ENCODE results near the gene PRR13. TPM values are rescaled to one million over a fixed set of nuclear protein-coding genes. Genes with fewer than 3 reads are reported as not detected.

The PRR13 gene
- total and polyA plus RNA-seq, 2 donors (not counting 3 experiments of a cell fraction or from before 2014, with no cell fraction given): 68.9 to 139 TPM

GRCh38 chr12:53468282-53468681, 26.7 kb downstream of the PRR13 start:
- no TSS peak for BruUV-seq (replicated peaks)
- dilution Hi-C loops (cut with MboI; ENCODE audit: extremely low pct_ligation_motif_present, low sequenced_read_pairs): no loop called here

More at GRCh38 chr12:53468282-53468681, 26.7 kb downstream of the PRR13 start:
- no peak overlapping the region for H3K4me3 ChIP-seq (replicated peaks in 1 of 3; ENCODE audit: insufficient read depth in 1 of 3, low read depth in 1 of 3, low read length in 3 of 3)
- H3K4me1 ChIP-seq (ENCODE audit: control insufficient read depth, extremely low read depth, insufficient read depth, low read length): no peaks in the 10 kb centered on the region
- no peak for FAIRE-seq
- POLR2A ChIA-PET: no interaction called here
- no peaks in the 10 kb centered on the region for H3K9me1 ChIP-seq (replicated peaks; ENCODE audit: control insufficient read depth, extremely low read depth, insufficient read depth, low read length)
- TF ChIP-seq POLR2A (IDR thresholded peaks at IDR 0.05; ENCODE audit: low read depth, low read length) (no peak), GATA2 (IDR thresholded peaks at IDR 0.05; ENCODE audit: insufficient read depth, insufficient read length, low read depth, low read length) (no peak), POLR2AphosphoS5 (IDR thresholded peaks at IDR 0.05; ENCODE audit: insufficient read depth, low read depth, low read length) (peak; percentile 25), MAX (IDR thresholded peaks at IDR 0.05; ENCODE audit: insufficient read depth, insufficient read length) (no peak), JUN (IDR thresholded peaks at IDR 0.05; ENCODE audit: borderline replicate concordance, insufficient read depth, insufficient read length, low read depth) (no peak), FOS (IDR thresholded peaks at IDR 0.05; ENCODE audit: borderline replicate concordance, insufficient read depth, low read length) (no peak), CTCF (IDR thresholded peaks at IDR 0.05; ENCODE audit: extremely low read depth in 1 of 2, insufficient read depth in 1 of 2, low read depth in 1 of 2, low read length in 2 of 2) (no peak), EZH2 (IDR thresholded peaks at IDR 0.05; ENCODE audit: borderline replicate concordance, low read depth, low read length, severe bottlenecking) (no peak)
- H2AFZ ChIP-seq (ENCODE audit: low read depth, low read length): no peak overlapping the region
- no peaks in the 10 kb centered on the region for H3K27me3 ChIP-seq (ENCODE audit: control insufficient read depth in 2 of 2, insufficient read depth in 2 of 2, low read length in 2 of 2)
- H4K20me1 ChIP-seq (replicated peaks; ENCODE audit: control insufficient read depth, extremely low read depth, insufficient read depth, low read length): peaks cover 18% of the 10 kb centered on the region
- peaks cover 77 to 80% of the 10 kb centered on the region in 2 experiments for H3K36me3 ChIP-seq (ENCODE audit: control insufficient read depth in 2 of 2, extremely low read depth in 1 of 2, insufficient read depth in 2 of 2, low read length in 2 of 2)
- no peaks in the 10 kb centered on the region for H3K9me3 ChIP-seq (replicated peaks; ENCODE audit: control insufficient read depth, insufficient read depth, low read length)
- no peak overlapping the region for H3K4me2 ChIP-seq (ENCODE audit: insufficient read depth, low read length)
- CTCF ChIA-PET: interaction anchor here (0.9 to 1.8 kb wide), 2 partner anchors 8 to 14 kb away, joined by 4 to 5 read pairs; no protein-coding TSS in a partner anchor
- H3K79me2 ChIP-seq (ENCODE audit: control insufficient read depth, insufficient read depth, low read length): peaks cover 74% of the 10 kb centered on the region
- no peak for DNase-seq (ENCODE audit: low read depth, low spot score)
- intact Hi-C loops (cut with micrococcal nuclease): loop anchor here (2.0 kb wide), 1 partner anchor 15 kb away; the partner anchor contains the start of gene PCBP2
- no peak overlapping the region for H3K27ac ChIP-seq (ENCODE audit: insufficient read depth, low read depth, low read length)
- H3K9ac ChIP-seq (replicated peaks; ENCODE audit: extremely low read depth, insufficient read depth, low read length): no peak overlapping the region
